CD14-positive monocyte (primary cell): ENCODE measurements around the gene LYRM2. TPM values are rescaled to one million over a fixed set of nuclear protein-coding genes. Genes with fewer than 3 reads are reported as not detected.

ENCODE experiments used
- DNase-seq, 3 donors: peaks; one replicate each; pipeline ENCODE4 v3.0.0-alpha.2; 2011 to 2022
- H2AFZ ChIP-seq: 2 replicates; pipeline ENCODE4 v1.6.0; 2012; ENCODE audit warnings: mild to moderate bottlenecking, low read depth, low read length, inconsistent platforms; ENCODE audit not compliant: insufficient read depth, poor library complexity, severe bottlenecking
- H3K27ac ChIP-seq, 2 donors: 1 replicate in 1 of 2; 2 replicates in 1 of 2; pipeline ENCODE4 v1.5.1; 2012 to 2013; ENCODE audit warnings: low read length in 2 of 2, control low read depth in 1 of 2, inconsistent platforms in 1 of 2, low read depth in 1 of 2, mild to moderate bottlenecking in 1 of 2
- H3K27me3 ChIP-seq, 2 donors: one replicate each; pipeline versions ENCODE4 v1.6.0 to v1.6.1; 2011 to 2013; ENCODE audit warnings: low read length in 2 of 2; ENCODE audit not compliant: control insufficient read depth in 2 of 2, insufficient read depth in 2 of 2
- H3K36me3 ChIP-seq, 2 donors: replicated peaks in 1 of 2; 1 replicate in 1 of 2; 2 replicates in 1 of 2; pipeline versions ENCODE4 v1.5.1 to v1.6.1; 2012 to 2013; ENCODE audit warnings: low read length in 2 of 2, control low read depth in 1 of 2, inconsistent platforms in 1 of 2, mild to moderate bottlenecking in 1 of 2; ENCODE audit not compliant: insufficient read depth in 2 of 2, control insufficient read depth in 1 of 2
- H3K4me1 ChIP-seq, 2 donors: 1 replicate in 1 of 2; 2 replicates in 1 of 2; pipeline versions ENCODE4 v1.5.1 to v1.6.1; 2012 to 2013; ENCODE audit warnings: low read length in 2 of 2, control low read depth in 1 of 2, inconsistent platforms in 1 of 2, mild to moderate bottlenecking in 1 of 2, moderate library complexity in 1 of 2; ENCODE audit not compliant: insufficient read depth in 2 of 2, control insufficient read depth in 1 of 2
- H3K4me2 ChIP-seq: replicated peaks from 2 replicates; pipeline ENCODE3; 2012; ENCODE audit warnings: low read length, moderate library complexity, mild to moderate bottlenecking; ENCODE audit not compliant: poor library complexity, severe bottlenecking; ENCODE audit errors: extremely low read depth
- H3K4me3 ChIP-seq, 3 experiments: fragments of 200-600 bp in 1 of 3; sonication (generic) in 1 of 3; replicated peaks in 1 of 3; 1 replicate in 2 of 3; 2 replicates in 1 of 3; pipeline ENCODE4 v1.5.1; 2011 to 2013; ENCODE audit warnings: low read length in 3 of 3, mild to moderate bottlenecking in 3 of 3, control low read depth in 2 of 3, low read depth in 2 of 3, inconsistent platforms in 1 of 3, moderate library complexity in 1 of 3
- H3K79me2 ChIP-seq: 2 replicates; pipeline ENCODE4 v1.6.0; 2012; ENCODE audit warnings: mild to moderate bottlenecking, control low read depth, inconsistent platforms, low read length, moderate library complexity; ENCODE audit not compliant: insufficient read depth
- H3K9ac ChIP-seq: 2 replicates; pipeline ENCODE4 v1.6.0; 2017; ENCODE audit warnings: low read length, mild to moderate bottlenecking; ENCODE audit not compliant: insufficient read depth, poor library complexity, severe bottlenecking
- H3K9me3 ChIP-seq, 2 donors: replicated peaks in 1 of 2; 1 replicate in 1 of 2; 2 replicates in 1 of 2; pipeline versions ENCODE4 v1.5.1 to v1.6.1; 2012 to 2013; ENCODE audit warnings: low read length in 2 of 2, control low read depth in 1 of 2; ENCODE audit not compliant: control insufficient read depth in 1 of 2, insufficient read depth in 1 of 2
- H4K20me1 ChIP-seq: 2 replicates; pipeline ENCODE4 v1.6.0; 2012; ENCODE audit warnings: mild to moderate bottlenecking, low read length, control low read depth, moderate library complexity; ENCODE audit not compliant: insufficient read depth
- H3K27ac Mint-ChIP-seq, 7 donors: one replicate each; pipeline ENCODE4 v1.8.0; 2020; ENCODE audit warnings: mild to moderate bottlenecking in 7 of 7, mixed read lengths in 7 of 7, moderate library complexity in 6 of 7, inconsistent platforms in 2 of 7
- H3K27me3 Mint-ChIP-seq, 3 donors: one replicate each; pipeline ENCODE4 v1.8.0; 2021 to 2022; ENCODE audit warnings: low read depth in 3 of 3, mild to moderate bottlenecking in 3 of 3, mixed read lengths in 3 of 3, moderate library complexity in 3 of 3, inconsistent platforms in 1 of 3
- H3K36me3 Mint-ChIP-seq, 2 donors: one replicate each; pipeline ENCODE4 v1.8.0; 2020; ENCODE audit warnings: mixed read lengths in 2 of 2, inconsistent platforms in 1 of 2, mild to moderate bottlenecking in 1 of 2
- H3K4me1 Mint-ChIP-seq: one replicate; pipeline ENCODE4 v1.8.0; 2020; ENCODE audit warnings: mild to moderate bottlenecking, mixed read lengths
- H3K4me3 Mint-ChIP-seq, 2 donors: one replicate each; pipeline ENCODE4 v1.8.0; 2020; ENCODE audit warnings: mild to moderate bottlenecking in 2 of 2, mixed read lengths in 2 of 2, moderate library complexity in 1 of 2
- H3K9me3 Mint-ChIP-seq, 7 donors: one replicate each; pipeline ENCODE4 v1.8.0; 2020 to 2022; ENCODE audit warnings: mixed read lengths in 7 of 7, mild to moderate bottlenecking in 6 of 7, moderate library complexity in 6 of 7, inconsistent platforms in 2 of 7
- WGBS: methylation state at CpG from one replicate; pipeline ENCODE4 v1.1.5; 2013; ENCODE audit warnings: missing lambda C conversion rate; ENCODE audit not compliant: insufficient coverage; 5-methylcytosine and 5-hydroxymethylcytosine counted together
- intact Hi-C, 2 donors: fragments of 100-400 bp; cut with micrococcal nuclease; formaldehyde crosslinking; loops; one replicate each; pipeline versions ENCODE4 v1.15.0 to v1.15.1; 2023
- polyA plus RNA-seq, 3 donors: library from polyadenylated mRNA; depleted of rRNA in 1 of 3; unstranded in 2 of 3; stranded (reverse) in 1 of 3; fragments of 300-500 nt in 2 of 3; fragments of >200 nt in 1 of 3; fragmentation: Illumina TruSeq in 2 of 3; gene quantifications; 1 replicate in 2 of 3; 2 replicates in 1 of 3; pipeline ENCODE4 v1.2.3, GENCODE V29; 2012 to 2021
- TF ChIP-seq, protein P1 (sequence below): fragments of 200-600 bp; IDR thresholded peaks from one replicate; pipeline ENCODE4 v1.8.0; 2022; ENCODE audit warnings: antibody characterized with exemption, mild to moderate bottlenecking

LYRM2 gene
- polyA plus RNA-seq, 3 donors: 13.2 to 64.0 (median 58.1) TPM

- intact Hi-C loops: no loop called here
- H4K20me1 ChIP-seq: no peaks in the 10 kb centered on the region
- Mint-ChIP-seq H3K4me3 (no peak overlapping the region), H3K27ac (no peak overlapping the region), H3K9me3 (no peaks in the 10 kb centered on the region), H3K4me1 (peaks cover 10% of the 10 kb centered on the region), H3K36me3 (peaks cover 70% of the 10 kb centered on the region in 2 donors), H3K27me3 (no peaks in the 10 kb centered on the region)
- H3K9me3 ChIP-seq: no peaks in the 10 kb centered on the region
- no peak overlapping the region for H3K4me2 ChIP-seq
- TF ChIP-seq, protein P1, sequence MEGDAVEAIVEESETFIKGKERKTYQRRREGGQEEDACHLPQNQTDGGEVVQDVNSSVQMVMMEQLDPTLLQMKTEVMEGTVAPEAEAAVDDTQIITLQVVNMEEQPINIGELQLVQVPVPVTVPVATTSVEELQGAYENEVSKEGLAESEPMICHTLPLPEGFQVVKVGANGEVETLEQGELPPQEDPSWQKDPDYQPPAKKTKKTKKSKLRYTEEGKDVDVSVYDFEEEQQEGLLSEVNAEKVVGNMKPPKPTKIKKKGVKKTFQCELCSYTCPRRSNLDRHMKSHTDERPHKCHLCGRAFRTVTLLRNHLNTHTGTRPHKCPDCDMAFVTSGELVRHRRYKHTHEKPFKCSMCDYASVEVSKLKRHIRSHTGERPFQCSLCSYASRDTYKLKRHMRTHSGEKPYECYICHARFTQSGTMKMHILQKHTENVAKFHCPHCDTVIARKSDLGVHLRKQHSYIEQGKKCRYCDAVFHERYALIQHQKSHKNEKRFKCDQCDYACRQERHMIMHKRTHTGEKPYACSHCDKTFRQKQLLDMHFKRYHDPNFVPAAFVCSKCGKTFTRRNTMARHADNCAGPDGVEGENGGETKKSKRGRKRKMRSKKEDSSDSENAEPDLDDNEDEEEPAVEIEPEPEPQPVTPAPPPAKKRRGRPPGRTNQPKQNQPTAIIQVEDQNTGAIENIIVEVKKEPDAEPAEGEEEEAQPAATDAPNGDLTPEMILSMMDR: no peak
- no peaks in the 10 kb centered on the region for H3K79me2 ChIP-seq
- H3K36me3 ChIP-seq: peaks cover 47 to 83% of the 10 kb centered on the region in 2 donors
- H3K4me3 ChIP-seq: no peak overlapping the region
- H3K9ac ChIP-seq: no peak overlapping the region
- no peak overlapping the region for H2AFZ ChIP-seq
- peaks cover 8 to 10% of the 10 kb centered on the region in 2 donors for H3K4me1 ChIP-seq
- 100% methylated on average over 1 of the region's 2 CpGs for WGBS
- DNase-seq: no peak
- H3K27ac ChIP-seq: no peak overlapping the region
- H3K27me3 ChIP-seq: no peaks in the 10 kb centered on the region
These were observed 46.8 kb upstream of the LYRM2 start for GRCh38 chr6:89685311-89685710.

- Histone ChIP-seq H2AFZ (no peak overlapping the region), H3K27ac (no peak overlapping the region), H3K9ac (no peak overlapping the region), H4K20me1 (no peaks in the 10 kb centered on the region), H3K4me1 (no peaks in the 10 kb centered on the region), H3K4me3 (no peak overlapping the region), H3K4me2 (no peak overlapping the region), H3K79me2 (no peaks in the 10 kb centered on the region), H3K9me3 (no peaks in the 10 kb centered on the region), H3K36me3 (peaks cover 60 to 94% of the 10 kb centered on the region in 2 donors), H3K27me3 (no peaks in the 10 kb centered on the region)
- H3K27me3 Mint-ChIP-seq: no peaks in the 10 kb centered on the region
- peaks cover 80 to 84% of the 10 kb centered on the region in 2 donors for H3K36me3 Mint-ChIP-seq
- no peak for DNase-seq
- intact Hi-C loops: no loop called here
- TF ChIP-seq, protein P1: no peak
- no CpG with 5 or more reads among the region's 1 CpG for WGBS
- no peaks in the 10 kb centered on the region for H3K9me3 Mint-ChIP-seq
- H3K4me1 Mint-ChIP-seq: no peaks in the 10 kb centered on the region
- H3K4me3 Mint-ChIP-seq: no peak overlapping the region
- peak overlapping the region in 2 of 7 donors; percentile 13 to 35 for H3K27ac Mint-ChIP-seq
These were observed 44.4 kb upstream of the LYRM2 start for GRCh38 chr6:89682991-89683390.
